GM12878 (cell line): ENCODE data around the gene CD244. TPM values are rescaled to one million over a fixed set of nuclear protein-coding genes. Genes with fewer than 3 reads are reported as not detected.

ENCODE experiments used
- BACH1 ChIP-seq: fragments of 450-650 bp; IDR thresholded peaks from 2 replicates; pipeline ENCODE4 v1.6.1; 2017; ENCODE audit warnings: mild to moderate bottlenecking, borderline replicate concordance
- BHLHE40 ChIP-seq, 2 experiments: fragments of 450-650 bp in 1 of 2; IDR thresholded peaks; 2 replicates each; pipeline ENCODE4 v1.6.1; 2011 to 2017; ENCODE audit warnings: low read depth in 2 of 2, borderline replicate concordance in 1 of 2, improper control_type of control experiment in 1 of 2, low read length in 1 of 2, mild to moderate bottlenecking in 1 of 2
- CBX5 ChIP-seq: sonication (generic); IDR thresholded peaks from 2 replicates; pipeline ENCODE4 v1.6.1; 2016; ENCODE audit warnings: low read depth, moderate library complexity, mild to moderate bottlenecking, inconsistent platforms
- DPF2 ChIP-seq: fragments of 450-650 bp; IDR thresholded peaks from 2 replicates; pipeline ENCODE4 v1.6.1; 2017; ENCODE audit warnings: mild to moderate bottlenecking
- E2F8 ChIP-seq: fragments of 450-650 bp; IDR thresholded peaks from 2 replicates; pipeline ENCODE4 v1.6.1; 2018; ENCODE audit warnings: mild to moderate bottlenecking, low read depth, moderate library complexity; ENCODE audit not compliant: partially characterized antibody
- EZH2 ChIP-seq: IDR thresholded peaks from 2 replicates; pipeline ENCODE4 v1.6.1; 2012; ENCODE audit warnings: low read depth, mild to moderate bottlenecking, control low read depth, inconsistent platforms, low read length, borderline replicate concordance; ENCODE audit not compliant: control insufficient read depth
- HDAC2 ChIP-seq: fragments of 200-600 bp; sonication (generic); IDR thresholded peaks from 2 replicates; pipeline ENCODE4 v1.6.1; 2017
- JUND ChIP-seq: IDR thresholded peaks from 2 replicates; pipeline ENCODE4 v1.6.1; 2012; ENCODE audit warnings: low read depth, mild to moderate bottlenecking, low read length, improper control_type of control experiment, moderate library complexity
- MEF2B ChIP-seq: fragments of 450-650 bp; IDR thresholded peaks from 2 replicates; pipeline ENCODE4 v1.6.1; 2018; ENCODE audit warnings: mild to moderate bottlenecking, moderate library complexity; ENCODE audit not compliant: partially characterized antibody, poor library complexity, severe bottlenecking
- POLR2A ChIP-seq: IDR thresholded peaks from 2 replicates; pipeline ENCODE4 v1.6.1; 2011; ENCODE audit warnings: low read depth, mild to moderate bottlenecking, low read length
- RAD51 ChIP-seq: fragments of 450-650 bp; IDR thresholded peaks from 2 replicates; pipeline ENCODE4 v1.6.1; 2016; ENCODE audit warnings: moderate library complexity, mild to moderate bottlenecking, inconsistent platforms
- RBBP5 ChIP-seq: fragments of 200-600 bp; sonication (generic); conservative IDR thresholded peaks from 2 replicates; pipeline ENCODE4 v1.6.1; 2016
- SIN3A ChIP-seq: IDR thresholded peaks from 2 replicates; pipeline ENCODE4 v1.6.1; 2012; ENCODE audit warnings: low read depth, low read length, improper control_type of control experiment
- STAT1 ChIP-seq: fragments of 450-650 bp; conservative IDR thresholded peaks from 2 replicates; pipeline ENCODE4 v1.6.1; 2014; ENCODE audit warnings: antibody characterized with exemption, mild to moderate bottlenecking
- ZBTB33 ChIP-seq: fragments of 450-650 bp; IDR thresholded peaks from 2 replicates; pipeline ENCODE4 v1.6.1; 2017; ENCODE audit warnings: mild to moderate bottlenecking
- polyA plus RNA-seq, 11 experiments: library from polyadenylated mRNA; depleted of rRNA in 4 of 11; unstranded in 6 of 11; stranded (reverse) in 5 of 11; fragments of >200 nt; fragmentation: Nextera tagmentation in 4 of 11; fragmentation: Illumina TruSeq in 1 of 11; extraction: Ambion mirVana in 4 of 11; extraction: Trizol in 1 of 11; gene quantifications; 1 replicate in 1 of 11; 2 replicates in 10 of 11; pipeline versions ENCODE4 v1.2.1 to v1.2.3, GENCODE V29; 2011 to 2016; ENCODE audit warnings: inconsistent platforms in 2 of 11, missing spikeins in 2 of 11, low read depth in 1 of 11
- total RNA-seq, 4 experiments: library from RNA; depleted of rRNA in 3 of 4; stranded (reverse); fragments of >200 nt in 3 of 4; fragmentation: Illumina TruSeq in 1 of 4; extraction: Trizol in 1 of 4; gene quantifications; 2 replicates each; pipeline versions ENCODE4 v1.2.1 to v1.2.3, GENCODE V29; 2013 to 2021

Gene CD244
- total and polyA plus RNA-seq, 10 of the 15 experiments (the other 5 are each of a cell fraction or from before 2014, with no cell fraction given) = 0.24 to 13.6 (median 0.73) TPM

- TF ChIP-seq SIN3A (no peak), BHLHE40 (IDR thresholded peaks at IDR 0.05; ENCODE audit: borderline replicate concordance in 1 of 2, low read depth in 2 of 2, low read length in 1 of 2) (peak; percentile 65 to 67), MEF2B (peak; percentile 60), POLR2A (no peak), RBBP5 (no peak), E2F8 (no peak), DPF2 (peak; percentile 91), EZH2 (no peak), ZBTB33 (no peak), CBX5 (no peak), HDAC2 (no peak), RAD51 (0 out of 2 replicates have a peak, but pooled peaks have one; percentile 32), JUND (no peak), BACH1 (peak; percentile 45; the same call in 1 of the 2 replicates), STAT1 (no peak)
- TF ChIP-seq, all 136 proteins: peak for 49
Observed at GRCh38 chr1:160781914-160782689, 80.6 kb downstream of the CD244 start (continued).
